ENCODE measurements around the gene TRIM26.
"Not testable (repeated sequence)": the region's sequence is repeated elsewhere in the genome, so short reads cannot be mapped to it uniquely, and the experiment has no call there.

The TRIM26 gene, protein sequence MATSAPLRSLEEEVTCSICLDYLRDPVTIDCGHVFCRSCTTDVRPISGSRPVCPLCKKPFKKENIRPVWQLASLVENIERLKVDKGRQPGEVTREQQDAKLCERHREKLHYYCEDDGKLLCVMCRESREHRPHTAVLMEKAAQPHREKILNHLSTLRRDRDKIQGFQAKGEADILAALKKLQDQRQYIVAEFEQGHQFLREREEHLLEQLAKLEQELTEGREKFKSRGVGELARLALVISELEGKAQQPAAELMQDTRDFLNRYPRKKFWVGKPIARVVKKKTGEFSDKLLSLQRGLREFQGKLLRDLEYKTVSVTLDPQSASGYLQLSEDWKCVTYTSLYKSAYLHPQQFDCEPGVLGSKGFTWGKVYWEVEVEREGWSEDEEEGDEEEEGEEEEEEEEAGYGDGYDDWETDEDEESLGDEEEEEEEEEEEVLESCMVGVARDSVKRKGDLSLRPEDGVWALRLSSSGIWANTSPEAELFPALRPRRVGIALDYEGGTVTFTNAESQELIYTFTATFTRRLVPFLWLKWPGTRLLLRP
- 65.1 to 88.7 (median 74.7) reads per million in 9 experiments for total RNA-seq

DNA sequence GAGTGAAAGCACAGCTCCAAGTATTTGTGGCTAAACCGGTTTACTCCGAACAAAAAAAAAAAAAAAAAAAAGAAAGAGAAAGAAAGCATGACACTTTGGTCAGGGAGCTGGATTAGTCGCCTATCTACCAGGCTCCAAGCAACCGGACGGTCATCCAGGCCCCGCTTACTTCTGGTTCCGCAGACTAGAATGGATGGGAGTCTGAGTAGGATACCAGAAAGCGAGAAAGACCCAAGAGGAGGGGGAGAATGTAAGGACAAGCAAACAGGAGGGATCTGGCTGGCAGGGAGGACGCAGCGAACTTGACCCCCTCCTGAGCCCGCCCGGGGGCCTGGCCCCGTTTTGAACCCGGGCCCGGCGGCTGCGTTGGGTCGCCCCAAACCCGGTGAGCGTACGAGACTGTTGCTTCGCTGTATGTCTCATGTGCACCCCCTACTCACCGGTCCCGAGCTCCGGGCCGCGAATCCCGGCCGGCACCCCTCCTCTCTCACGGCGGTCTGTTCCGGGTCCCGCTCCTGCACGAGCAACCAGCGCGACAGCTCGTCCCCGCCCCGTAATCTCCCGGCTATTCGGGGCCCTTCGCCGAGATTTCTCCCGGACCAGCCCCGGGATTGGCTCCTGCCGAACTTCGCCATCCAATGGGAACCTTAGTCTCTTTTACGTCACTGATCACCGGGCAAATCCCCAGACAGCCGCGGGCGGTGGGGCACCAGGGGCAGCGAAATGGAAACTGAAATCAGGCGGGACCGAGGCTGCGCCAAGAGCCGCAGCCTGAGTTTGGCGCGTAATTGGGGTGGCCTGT, at the start of gene TRIM26:
TSS of gene TRIM26 (minus strand) at position 542 of the 802 bp plus-strand sequence. CDS start 14,303 bp downstream, outside the sequence.
- peak; percentile 84 for ATAC-seq (replicated peaks)
- peak within 1 kb of the TSS; percentile 99 for H3K27ac Mint-ChIP-seq
- peak within 1 kb of the TSS; percentile 87 to 88 for H3K4me3 Mint-ChIP-seq
- no peaks in the 10 kb centered on the region for H3K9me3 Mint-ChIP-seq
- no peaks in the 10 kb centered on the region for H3K27me3 Mint-ChIP-seq
- DNase-seq: peak; percentile 97 to 99 (median 98)
- H3K36me3 Mint-ChIP-seq (ENCODE audit: insufficient read depth): peaks cover 34% of the 10 kb centered on the region
- H3K4me1 Mint-ChIP-seq (ENCODE audit: low read depth in 2 of 2): peaks cover 46 to 61% of the 10 kb centered on the region in 2 donors

DNA sequence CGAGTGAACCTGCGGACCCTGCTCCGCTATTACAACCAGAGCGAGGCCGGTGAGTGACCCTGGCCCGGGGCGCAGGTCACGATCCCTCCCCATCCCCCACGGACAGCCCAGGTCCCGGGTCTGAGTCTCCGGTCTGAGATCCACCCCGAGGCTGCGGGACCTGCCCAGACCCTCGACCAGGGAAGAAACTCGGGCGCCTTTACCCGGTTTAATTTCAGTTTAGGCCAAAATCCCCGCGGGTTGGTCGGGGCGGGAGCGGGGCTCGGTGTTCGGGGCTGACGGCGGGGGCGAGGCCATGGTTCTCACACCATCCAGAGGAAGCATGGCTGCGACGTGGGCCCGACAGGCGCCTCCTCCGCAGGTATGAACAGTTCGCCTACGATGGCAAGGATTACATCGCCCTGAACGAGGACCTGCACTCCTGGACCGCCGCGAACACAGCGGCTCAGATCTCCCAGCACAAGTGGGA, 46.9 kb upstream of the TRIM26 start:
- H3K27me3 Mint-ChIP-seq: peaks cover 7 to 8% of the 10 kb centered on the region in 2 donors
- DNase-seq (peak; percentile 4 to 26 (median 11)), ATAC-seq (replicated peaks) (peak; percentile 28)
- H3K9me3 Mint-ChIP-seq: no peaks in the 10 kb centered on the region
- peak overlapping the region; percentile 84 to 90 for H3K27ac Mint-ChIP-seq
- H3K4me1 Mint-ChIP-seq (ENCODE audit: low read depth in 2 of 2): peaks cover 11 to 13% of the 10 kb centered on the region in 2 donors
- H3K36me3 Mint-ChIP-seq (ENCODE audit: insufficient read depth): peaks cover 3% of the 10 kb centered on the region
- H3K4me3 Mint-ChIP-seq: peak overlapping the region; percentile 81 to 85

GRCh38 chr6:30259140-30260035, 46.2 kb upstream of the TRIM26 start:
- Mint-ChIP-seq H3K4me1 (ENCODE audit: low read depth in 2 of 2) (peaks cover 11 to 13% of the 10 kb centered on the region in 2 donors), H3K27ac (peak overlapping the region; percentile 84 to 90), H3K27me3 (peaks cover 8 to 9% of the 10 kb centered on the region in 2 donors), H3K9me3 (no peaks in the 10 kb centered on the region), H3K4me3 (peak overlapping the region; percentile 81 to 85), H3K36me3 (ENCODE audit: insufficient read depth) (peaks cover 3% of the 10 kb centered on the region)
- ATAC-seq (replicated peaks): peak; percentile 79
- peak; percentile 45 to 52 (median 48) for DNase-seq

DNA sequence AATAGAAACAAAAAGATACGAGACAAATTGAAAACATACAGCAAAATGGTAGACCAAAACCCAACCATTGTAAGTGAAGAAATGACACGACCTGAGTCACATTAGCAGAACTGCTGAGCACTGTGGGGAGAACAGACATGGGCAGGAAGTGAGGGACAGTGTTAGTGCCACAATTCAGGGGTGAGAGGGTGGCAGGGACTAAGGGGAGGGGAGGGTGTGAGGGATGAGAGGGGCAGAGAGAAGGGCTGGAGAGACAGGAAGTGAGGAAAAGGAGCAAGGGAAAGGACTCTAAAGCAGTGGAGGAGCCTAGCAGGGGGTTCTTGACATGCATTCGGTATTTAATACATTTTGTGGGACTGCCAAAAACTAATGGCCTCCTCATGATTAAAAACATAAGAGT, 45.0 kb upstream of the TRIM26 start:
- Mint-ChIP-seq H3K4me1 (ENCODE audit: low read depth in 2 of 2) (peaks cover 11 to 13% of the 10 kb centered on the region in 2 donors), H3K36me3 (ENCODE audit: insufficient read depth) (peaks cover 3% of the 10 kb centered on the region), H3K9me3 (no peaks in the 10 kb centered on the region), H3K4me3 (peak overlapping the region; percentile 81 to 85), H3K27me3 (peaks cover 8 to 9% of the 10 kb centered on the region in 2 donors), H3K27ac (peak overlapping the region in 1 of 2 donors; percentile 90)
- DNase-seq (peak in 1 of 3 experiments; percentile 3), ATAC-seq (replicated peaks) (no peak)

GRCh38 chr6:30252417-30252816, 39.2 kb upstream of the TRIM26 start:
- H3K4me1 Mint-ChIP-seq (ENCODE audit: low read depth in 2 of 2); H3K9me3 Mint-ChIP-seq; ATAC-seq (replicated peaks); DNase-seq; H3K4me3 Mint-ChIP-seq; H3K36me3 Mint-ChIP-seq (ENCODE audit: insufficient read depth); H3K27ac Mint-ChIP-seq: not testable (repeated sequence)
- H3K27me3 Mint-ChIP-seq: peaks cover 8 to 15% of the 10 kb centered on the region in 2 donors

GRCh38 chr6:30244560-30244959, 31.4 kb upstream of the TRIM26 start:
- Mint-ChIP-seq H3K27me3 (peaks cover 7 to 17% of the 10 kb centered on the region in 2 donors), H3K36me3 (ENCODE audit: insufficient read depth) (peaks cover 3% of the 10 kb centered on the region), H3K27ac (no peak overlapping the region), H3K9me3 (no peaks in the 10 kb centered on the region), H3K4me1 (ENCODE audit: low read depth in 2 of 2) (no peaks in the 10 kb centered on the region), H3K4me3 (no peak overlapping the region)
- DNase-seq (no peak), ATAC-seq (replicated peaks) (peak; percentile 53)

DNA sequence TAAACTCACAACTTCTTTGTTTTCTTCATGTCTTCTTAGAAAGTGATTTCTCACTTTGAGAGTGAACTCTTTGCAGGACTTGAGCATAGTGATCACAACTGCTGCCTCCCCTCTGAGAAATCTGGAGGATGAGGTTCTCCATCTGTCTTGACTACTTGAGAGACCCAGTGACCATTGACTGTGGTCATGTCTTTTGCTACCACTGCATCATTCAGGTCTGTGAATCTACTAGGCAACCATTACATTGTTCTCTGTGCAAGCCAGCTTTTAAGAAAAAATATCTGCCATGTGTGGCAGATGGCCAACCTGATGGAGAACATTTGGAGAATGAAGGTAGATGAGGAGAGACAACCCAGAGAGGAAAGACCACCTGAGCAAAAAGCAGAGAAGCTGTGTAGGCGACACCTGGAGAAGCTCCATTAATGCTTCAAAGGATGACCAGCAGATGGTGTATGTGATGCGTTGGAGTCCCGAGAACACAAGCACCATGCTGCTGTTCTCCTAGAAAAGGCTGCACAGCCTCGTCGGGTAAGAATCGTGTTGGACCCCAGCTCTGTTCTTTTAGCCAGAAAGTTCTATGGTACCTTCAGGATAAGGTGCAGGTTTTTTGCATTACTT, 25.1 kb upstream of the TRIM26 start:
- Mint-ChIP-seq H3K36me3 (ENCODE audit: insufficient read depth) (no peaks in the 10 kb centered on the region), H3K4me3 (no peak overlapping the region), H3K4me1 (ENCODE audit: low read depth in 2 of 2) (no peaks in the 10 kb centered on the region), H3K27ac (no peak overlapping the region), H3K27me3 (peaks cover 22 to 23% of the 10 kb centered on the region in 2 donors), H3K9me3 (no peaks in the 10 kb centered on the region)
- ATAC-seq (replicated peaks) (peak; percentile 66), DNase-seq (peak in 2 of 3 experiments; percentile 16 to 31)

DNA sequence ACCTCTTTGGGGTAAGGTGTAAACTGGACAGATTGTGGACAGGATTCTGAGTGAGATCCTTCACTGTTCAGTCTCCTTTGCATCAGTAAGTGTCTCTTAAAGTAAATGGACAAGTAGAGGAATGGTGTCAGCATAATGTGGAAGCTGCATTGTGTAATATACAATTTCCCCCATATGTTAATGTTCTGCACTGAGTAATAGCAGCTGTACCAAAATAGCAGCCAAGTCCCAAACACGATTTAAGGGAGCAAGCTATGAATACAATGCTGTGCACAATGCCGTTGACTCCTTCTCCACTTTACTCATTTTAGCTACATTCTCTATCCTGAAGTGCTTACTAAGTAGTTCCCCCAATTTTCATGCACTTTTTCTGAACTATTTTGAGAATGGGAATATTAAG, 21.1 kb upstream of the TRIM26 start:
- H3K4me1 Mint-ChIP-seq (ENCODE audit: low read depth in 2 of 2): no peaks in the 10 kb centered on the region
- H3K4me3 Mint-ChIP-seq: no peak overlapping the region
- peaks cover 17 to 21% of the 10 kb centered on the region in 2 donors for H3K27me3 Mint-ChIP-seq
- H3K36me3 Mint-ChIP-seq (ENCODE audit: insufficient read depth): no peaks in the 10 kb centered on the region
- no peak for DNase-seq
- H3K9me3 Mint-ChIP-seq: no peaks in the 10 kb centered on the region
- ATAC-seq (replicated peaks): no peak
- no peak overlapping the region for H3K27ac Mint-ChIP-seq

GRCh38 chr6:30231067-30231466, 17.9 kb upstream of the TRIM26 start:
- ATAC-seq (replicated peaks): no peak
- no peak overlapping the region for H3K4me3 Mint-ChIP-seq
- H3K27me3 Mint-ChIP-seq: peaks cover 4 to 6% of the 10 kb centered on the region in 2 donors
- peaks cover 9 to 17% of the 10 kb centered on the region in 2 donors for H3K4me1 Mint-ChIP-seq (ENCODE audit: low read depth in 2 of 2)
- no peaks in the 10 kb centered on the region for H3K9me3 Mint-ChIP-seq
- no peaks in the 10 kb centered on the region for H3K36me3 Mint-ChIP-seq (ENCODE audit: insufficient read depth)
- no peak overlapping the region for H3K27ac Mint-ChIP-seq
- DNase-seq: no peak

DNA sequence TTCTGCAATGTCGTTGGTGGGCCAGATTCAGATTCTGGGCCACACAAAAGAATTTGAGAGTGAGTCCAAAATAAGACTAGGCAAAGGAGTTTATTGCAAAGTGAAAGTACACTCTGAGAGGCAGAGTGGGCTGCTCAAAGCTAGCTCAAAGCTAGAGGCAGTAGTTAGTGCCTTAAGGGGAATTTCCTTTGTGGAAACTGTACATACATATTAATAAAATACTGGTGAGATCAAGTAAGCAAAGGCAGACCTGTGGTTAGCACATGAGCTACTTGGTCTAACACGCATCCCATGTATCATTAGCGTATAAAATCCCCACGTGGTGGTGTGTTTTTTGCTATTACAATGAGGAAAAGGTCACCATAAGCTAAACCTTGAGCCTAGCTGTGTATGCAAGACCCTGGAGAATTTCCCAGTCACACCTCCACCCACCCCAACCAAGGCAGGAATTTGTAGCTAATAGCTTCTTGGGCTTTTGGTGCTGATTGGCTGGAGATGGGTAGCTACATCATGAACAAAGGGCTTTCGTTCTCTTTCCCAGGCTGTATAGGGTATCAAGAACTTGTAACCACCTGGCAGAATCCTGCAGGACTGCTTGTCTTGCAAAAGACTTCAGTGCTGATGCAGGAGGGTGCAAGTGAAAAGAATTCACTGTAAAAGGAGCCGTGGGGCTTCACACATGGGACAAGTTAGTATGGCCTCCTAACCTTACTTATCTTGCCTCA, 14.7 kb upstream of the TRIM26 start:
- Mint-ChIP-seq H3K27me3 (peaks cover 1 to 2% of the 10 kb centered on the region in 2 donors), H3K9me3 (peaks cover 0 to 5% of the 10 kb centered on the region in 2 donors), H3K4me1 (ENCODE audit: low read depth in 2 of 2) (peaks cover 9 to 17% of the 10 kb centered on the region in 2 donors), H3K36me3 (ENCODE audit: insufficient read depth) (no peaks in the 10 kb centered on the region), H3K4me3 (peak overlapping the region; percentile 68 to 75), H3K27ac (peak overlapping the region; percentile 89 to 93)
- peak in 1 of 3 experiments; percentile 27 for DNase-seq
- ATAC-seq (replicated peaks): peak; percentile 98

DNA sequence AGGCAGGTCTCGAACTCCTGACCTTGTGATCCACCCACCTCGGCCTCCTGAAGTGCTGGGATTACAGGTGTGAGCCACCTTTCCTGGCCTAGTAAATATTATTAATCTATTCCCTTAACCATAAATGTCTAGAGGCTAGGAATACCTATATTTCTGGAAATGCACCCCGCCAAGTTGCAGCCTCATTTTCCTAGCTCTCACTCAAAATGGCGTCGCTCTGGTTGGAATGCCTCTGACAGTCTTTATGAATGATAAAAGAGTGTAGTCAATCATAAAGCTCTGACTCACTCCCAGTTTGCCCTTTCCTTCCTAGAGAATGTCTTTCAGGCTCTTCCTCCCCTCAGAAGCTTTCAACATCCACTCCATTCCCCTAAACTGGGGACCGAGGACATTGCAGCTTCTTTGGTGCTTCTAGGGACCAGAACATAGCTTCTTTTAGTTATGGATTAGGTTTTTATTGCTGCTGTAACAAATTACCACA, 14.1 kb upstream of the TRIM26 start:
- ATAC-seq (replicated peaks) (no peak), DNase-seq (no peak)
- Mint-ChIP-seq H3K36me3 (ENCODE audit: insufficient read depth) (no peaks in the 10 kb centered on the region), H3K27me3 (peaks cover 0 to 5% of the 10 kb centered on the region in 2 donors), H3K27ac (peak overlapping the region; percentile 89 to 93), H3K4me1 (ENCODE audit: low read depth in 2 of 2) (peaks cover 9 to 17% of the 10 kb centered on the region in 2 donors), H3K4me3 (peak overlapping the region; percentile 68 to 75), H3K9me3 (peaks cover 0 to 5% of the 10 kb centered on the region in 2 donors)
